HAP-1 (cell line): ENCODE results near the gene CFI.

Experiments used
- DNase-seq, 2 experiments: peaks; one replicate each; pipeline ENCODE4 v3.0.0-alpha.2; 2016 to 2020; ENCODE audit warnings: low spot score in 2 of 2
- H3K27me3 ChIP-seq: fragments of 250-450 bp; sonication (Bioruptor Pico); 2 replicates; pipeline ENCODE4 v1.5.1; 2020; ENCODE audit warnings: low read depth, mild to moderate bottlenecking, moderate library complexity
- H3K36me3 ChIP-seq: fragments of 250-450 bp; sonication (Bioruptor Pico); replicated peaks from 2 replicates; pipeline ENCODE4 v1.5.1; 2020; ENCODE audit warnings: mild to moderate bottlenecking
- H3K4me1 ChIP-seq: fragments of 250-450 bp; sonication (Bioruptor Pico); 2 replicates; pipeline ENCODE4 v1.5.1; 2020; ENCODE audit warnings: mild to moderate bottlenecking
- H3K4me3 ChIP-seq: fragments of 250-450 bp; sonication (Bioruptor Pico); 2 replicates; pipeline ENCODE4 v1.5.1; 2020; ENCODE audit warnings: mild to moderate bottlenecking, moderate library complexity
- H3K9me3 ChIP-seq: fragments of 250-450 bp; sonication (Bioruptor Pico); 2 replicates; pipeline ENCODE4 v1.5.1; 2020; ENCODE audit warnings: mild to moderate bottlenecking, moderate library complexity
- in situ Hi-C: fragments of 300-500 bp; cut with MboI; formaldehyde crosslinking; loops from 3 replicates; pipeline ENCODE4 v1.14.3; 2020; ENCODE audit warnings: low sequenced_read_pairs, inconsistent platforms, mixed read lengths

Gene CFI

GRCh38 chr4:109735566-109736365, 66.0 kb downstream of the CFI start:
- Histone ChIP-seq H3K27me3 (no peaks in the 10 kb centered on the region), H3K9me3 (no peaks in the 10 kb centered on the region), H3K36me3 (no peaks in the 10 kb centered on the region), H3K4me1 (peaks cover 2% of the 10 kb centered on the region), H3K4me3 (no peak overlapping the region)
- in situ Hi-C loops = no loop called here
- no peak for DNase-seq

DNA sequence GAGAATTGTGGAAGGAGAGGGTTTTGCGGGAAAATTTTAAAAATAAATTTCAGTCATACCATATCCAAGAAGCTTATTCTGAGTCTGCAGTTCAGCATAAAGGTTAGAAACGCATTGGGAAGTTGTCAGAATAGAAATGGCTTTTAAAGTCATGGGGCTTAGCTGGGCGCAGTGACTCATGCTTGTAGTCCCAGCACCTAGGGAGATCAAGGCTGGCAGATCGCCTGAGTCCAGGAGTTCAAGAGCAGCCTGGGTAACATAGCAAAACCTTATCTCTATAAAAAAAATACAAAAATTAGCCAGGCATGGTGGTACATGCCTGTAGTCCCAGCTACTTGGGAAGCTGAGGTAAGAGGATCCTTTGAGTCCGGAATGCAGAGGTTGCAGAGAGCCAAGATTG, 68.1 kb downstream of the CFI start:
- Histone ChIP-seq H3K4me1 (peaks cover 8% of the 10 kb centered on the region), H3K27me3 (no peaks in the 10 kb centered on the region), H3K36me3 (no peaks in the 10 kb centered on the region), H3K9me3 (no peaks in the 10 kb centered on the region), H3K4me3 (no peak overlapping the region)
- in situ Hi-C loops = no loop called here
- DNase-seq = no peak

GRCh38 chr4:109730619-109731545, 70.9 kb downstream of the CFI start:
- Histone ChIP-seq H3K36me3 (no peaks in the 10 kb centered on the region), H3K4me1 (peaks cover 16% of the 10 kb centered on the region), H3K27me3 (no peaks in the 10 kb centered on the region), H3K9me3 (no peaks in the 10 kb centered on the region), H3K4me3 (peak overlapping the region; percentile 73)
- DNase-seq = peak; percentile 39 to 63
- in situ Hi-C loops = no loop called here

DNA sequence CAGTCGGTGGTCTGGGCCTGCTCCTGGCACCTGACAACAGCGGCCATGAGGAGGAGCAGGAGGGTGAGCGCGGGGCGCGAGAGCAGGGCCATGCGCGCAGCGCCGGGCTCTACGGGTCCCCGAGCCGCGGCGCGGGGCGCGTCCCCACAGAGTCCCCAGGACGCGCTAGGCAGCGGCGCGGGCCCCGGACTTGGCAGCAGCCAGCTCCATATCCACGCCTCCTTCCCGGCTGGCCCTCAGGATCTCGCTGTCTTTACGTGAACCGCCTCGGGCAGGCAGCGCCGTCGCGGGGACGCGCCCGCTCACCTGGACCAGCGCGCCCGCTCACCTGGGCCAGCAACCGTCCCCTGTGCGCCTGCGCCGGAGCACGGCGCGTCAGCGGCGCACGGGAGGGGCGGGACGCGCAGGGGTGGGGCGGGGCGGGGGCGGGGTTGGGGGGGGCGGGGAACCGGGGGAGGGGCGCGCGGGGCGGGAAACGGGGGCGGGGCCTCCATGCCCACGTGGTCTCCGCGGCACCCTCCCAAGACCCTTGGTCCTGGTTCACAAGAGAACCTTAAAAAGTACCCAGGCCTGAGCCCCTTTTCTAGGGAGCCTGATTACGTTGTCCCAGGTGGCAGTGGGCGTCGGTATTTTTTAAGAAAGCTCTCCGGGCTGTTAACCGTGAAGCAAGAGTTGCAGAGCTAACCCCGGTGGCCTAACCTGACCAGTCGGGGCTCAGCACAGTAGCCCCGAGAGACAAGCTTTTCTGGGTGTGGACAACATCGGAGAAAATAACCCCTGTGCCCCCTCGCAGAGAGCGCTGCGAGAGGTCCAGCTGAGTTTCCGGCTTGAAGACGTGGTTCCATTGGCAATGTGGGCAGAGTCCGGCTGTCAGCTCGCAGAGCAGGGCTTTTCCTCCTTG, 71.8 kb downstream of the CFI start, which contains the start of gene PLA2G12A:
PLA2G12A (minus strand) TSS at position 353 of the 901 bp plus-strand sequence; CDS start at position 92, 261 bp downstream.
- peak; percentile 41 to 69 for DNase-seq
- Histone ChIP-seq H3K4me1 (peaks cover 16% of the 10 kb centered on the region), H3K27me3 (no peaks in the 10 kb centered on the region), H3K36me3 (no peaks in the 10 kb centered on the region), H3K4me3 (peak within 1 kb of the TSS; percentile 73), H3K9me3 (no peaks in the 10 kb centered on the region)
- in situ Hi-C loops = no loop called here

DNA sequence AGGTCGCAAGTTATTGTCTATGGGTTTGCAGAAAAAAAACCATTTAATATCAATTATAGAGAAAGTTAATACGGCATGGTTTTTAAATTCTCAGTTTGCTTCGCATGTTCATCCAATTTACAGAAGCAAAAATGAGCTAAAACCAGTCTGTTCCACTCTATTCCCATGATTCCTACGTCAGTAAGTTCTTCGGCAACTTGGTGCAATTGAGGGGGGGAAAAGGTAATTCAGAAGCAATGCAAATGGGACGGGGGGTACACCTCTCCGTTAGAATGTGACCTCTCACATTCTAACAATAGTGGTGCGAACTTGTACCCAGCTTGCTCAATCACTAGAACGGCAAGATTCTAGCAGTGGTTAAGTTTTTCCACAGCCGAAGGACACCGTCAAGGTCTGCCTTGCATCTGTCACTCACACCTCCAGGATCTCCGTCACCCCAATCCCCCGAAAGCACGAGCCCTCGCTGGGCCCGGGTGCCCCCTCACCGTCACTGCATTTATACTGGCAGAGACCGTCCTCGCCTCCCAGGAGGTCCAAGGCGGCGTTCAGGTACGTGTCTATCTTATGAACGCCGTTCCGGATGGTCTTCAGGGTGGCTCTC, 72.6 kb downstream of the CFI start:
- no peak for DNase-seq
- Histone ChIP-seq H3K36me3 (no peaks in the 10 kb centered on the region), H3K9me3 (no peaks in the 10 kb centered on the region), H3K4me1 (peaks cover 16% of the 10 kb centered on the region), H3K27me3 (no peaks in the 10 kb centered on the region), H3K4me3 (peak overlapping the region; percentile 73)
- in situ Hi-C loops = no loop called here

DNA sequence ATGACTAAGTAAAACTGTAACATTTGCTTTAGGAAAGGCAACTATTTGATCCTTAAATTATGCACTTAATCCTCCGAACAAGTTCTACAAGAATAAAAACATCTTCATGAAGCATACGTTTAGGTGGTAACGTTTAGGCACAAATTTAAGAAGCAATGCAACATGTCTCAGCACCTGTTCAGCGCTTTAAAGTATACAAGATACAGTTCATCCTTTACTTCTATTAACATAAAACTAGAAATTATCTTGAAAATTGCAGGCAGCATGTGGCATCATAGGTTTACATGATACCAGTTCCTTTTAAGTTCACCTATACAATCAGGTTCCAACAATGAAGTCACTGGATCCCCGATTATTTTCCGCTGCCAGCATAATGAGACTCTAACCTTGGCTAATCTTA, 73.4 kb downstream of the CFI start:
- H3K4me3 ChIP-seq = peak overlapping the region; percentile 73
- in situ Hi-C loops = no loop called here
- no peaks in the 10 kb centered on the region for H3K9me3 ChIP-seq
- DNase-seq = no peak
- no peaks in the 10 kb centered on the region for H3K36me3 ChIP-seq
- H3K27me3 ChIP-seq = no peaks in the 10 kb centered on the region
- H3K4me1 ChIP-seq = peaks cover 16% of the 10 kb centered on the region

- DNase-seq = no peak
- in situ Hi-C loops = no loop called here
- Histone ChIP-seq H3K36me3 (no peaks in the 10 kb centered on the region), H3K9me3 (no peaks in the 10 kb centered on the region), H3K27me3 (no peaks in the 10 kb centered on the region), H3K4me1 (peaks cover 4% of the 10 kb centered on the region; the same call in 1 of the 2 replicates), H3K4me3 (no peak overlapping the region)
These were observed 78.7 kb downstream of the CFI start for GRCh38 chr4:109723110-109723509.

GRCh38 chr4:109722357-109722756, 79.4 kb downstream of the CFI start:
- Histone ChIP-seq H3K36me3 (no peaks in the 10 kb centered on the region), H3K4me3 (no peak overlapping the region), H3K4me1 (no peaks in the 10 kb centered on the region), H3K27me3 (no peaks in the 10 kb centered on the region), H3K9me3 (no peaks in the 10 kb centered on the region)
- in situ Hi-C loops = no loop called here
- no peak for DNase-seq

DNA sequence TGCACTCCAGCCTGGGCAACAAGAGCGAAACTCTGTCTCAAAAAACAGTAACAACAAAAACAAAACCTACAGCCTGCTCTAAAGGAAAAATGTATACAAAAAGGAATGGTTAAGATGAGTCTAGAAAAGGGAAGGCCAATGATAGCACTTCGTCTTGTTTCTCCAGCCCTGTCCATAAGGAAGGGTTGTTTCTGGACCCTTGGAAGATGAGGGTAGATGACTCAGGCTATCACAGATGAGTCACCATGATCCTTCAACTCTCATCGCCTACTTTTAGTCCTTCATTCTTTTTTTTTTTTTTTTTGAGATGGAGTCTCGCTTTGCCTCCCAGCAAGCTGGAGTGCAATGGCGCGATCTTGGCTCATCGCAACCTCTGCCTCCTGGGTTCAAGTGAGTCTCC, 80.8 kb downstream of the CFI start:
- no peaks in the 10 kb centered on the region for H3K27me3 ChIP-seq
- peaks cover 8% of the 10 kb centered on the region; the same call in 1 of the 2 replicates for H3K36me3 ChIP-seq
- H3K4me1 ChIP-seq = no peaks in the 10 kb centered on the region
- no peak for DNase-seq
- in situ Hi-C loops = no loop called here
- H3K9me3 ChIP-seq = no peaks in the 10 kb centered on the region
- no peak overlapping the region for H3K4me3 ChIP-seq

- DNase-seq = no peak
- no peak overlapping the region for H3K4me3 ChIP-seq
- in situ Hi-C loops = no loop called here
- no peaks in the 10 kb centered on the region for H3K27me3 ChIP-seq
- H3K36me3 ChIP-seq = peaks cover 8% of the 10 kb centered on the region; the same call in 1 of the 2 replicates
- H3K9me3 ChIP-seq = no peaks in the 10 kb centered on the region
- no peaks in the 10 kb centered on the region for H3K4me1 ChIP-seq
These were observed 82.2 kb downstream of the CFI start for GRCh38 chr4:109719604-109720003.

- in situ Hi-C loops = no loop called here
- H3K36me3 ChIP-seq = peaks cover 8% of the 10 kb centered on the region; the same call in 1 of the 2 replicates
- H3K4me1 ChIP-seq = no peaks in the 10 kb centered on the region
- H3K9me3 ChIP-seq = no peaks in the 10 kb centered on the region
- no peaks in the 10 kb centered on the region for H3K27me3 ChIP-seq
- H3K4me3 ChIP-seq = no peak overlapping the region
- no peak for DNase-seq
These were observed 83.0 kb downstream of the CFI start for GRCh38 chr4:109718759-109719158.

- Histone ChIP-seq H3K27me3 (no peaks in the 10 kb centered on the region), H3K4me1 (no peaks in the 10 kb centered on the region), H3K9me3 (no peaks in the 10 kb centered on the region), H3K4me3 (no peak overlapping the region), H3K36me3 (peaks cover 8% of the 10 kb centered on the region; the same call in 1 of the 2 replicates)
- in situ Hi-C loops = no loop called here
- DNase-seq = no peak
These were observed 88.3 kb downstream of the CFI start for GRCh38 chr4:109713500-109713899.

- Histone ChIP-seq H3K4me1 (no peaks in the 10 kb centered on the region; the same call in 1 of the 2 replicates), H3K4me3 (no peak overlapping the region), H3K9me3 (no peaks in the 10 kb centered on the region), H3K36me3 (no peaks in the 10 kb centered on the region), H3K27me3 (no peaks in the 10 kb centered on the region)
- DNase-seq = no peak
- in situ Hi-C loops = no loop called here
These were observed 92.8 kb downstream of the CFI start for GRCh38 chr4:109708990-109709389.
